Dedifferentiated amniotic fluid mesenchymal stem cell (primary cell): Measurements from ENCODE around the gene ZNF30.
"Not testable (repeated sequence)": the region's sequence is repeated elsewhere in the genome, so short reads cannot be mapped to it uniquely, and the experiment has no call there.

ENCODE experiments used
- DNase-seq: peaks from one replicate; pipeline ENCODE4 v3.0.0-alpha.2; 2016; ENCODE audit errors: extremely low spot score

Gene ZNF30

DNA sequence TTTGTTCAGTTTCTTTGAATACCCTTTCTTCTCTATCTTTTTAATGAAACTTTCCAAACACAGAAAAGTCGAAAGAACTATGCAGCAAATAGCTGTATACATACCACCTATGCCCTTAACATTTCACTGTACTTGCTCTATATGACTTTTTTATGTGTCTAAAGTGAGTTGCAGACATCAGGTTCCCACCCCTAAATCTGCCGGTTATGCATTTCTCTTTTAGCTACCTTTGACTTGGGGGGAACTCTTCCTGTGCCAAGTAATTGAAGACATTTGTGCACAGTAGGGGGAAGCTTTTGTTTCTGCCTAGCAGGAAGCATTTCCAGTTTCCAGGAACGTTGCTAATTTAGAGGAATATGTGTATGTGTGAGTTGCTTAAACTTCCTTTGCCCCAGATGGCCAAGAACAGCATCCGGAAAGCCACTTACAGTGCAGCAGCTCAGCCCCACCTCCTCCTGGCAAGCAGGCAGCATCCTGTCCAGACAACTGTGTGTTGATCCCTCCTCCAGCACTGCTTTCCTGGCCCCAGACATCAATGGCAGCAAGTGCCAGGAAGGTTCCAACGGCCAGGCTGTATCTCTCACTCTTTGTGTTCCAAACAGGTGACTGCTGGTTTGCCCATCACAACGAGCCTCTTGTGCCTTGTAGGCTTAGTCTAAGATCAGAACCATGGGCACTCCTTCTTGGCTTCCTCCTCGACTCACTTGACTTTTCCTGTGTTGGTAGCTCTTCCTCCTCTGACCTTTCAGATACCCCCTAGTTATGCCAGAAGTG is 58.7 kb downstream of the ZNF30 start:
- no peak for DNase-seq

DNA sequence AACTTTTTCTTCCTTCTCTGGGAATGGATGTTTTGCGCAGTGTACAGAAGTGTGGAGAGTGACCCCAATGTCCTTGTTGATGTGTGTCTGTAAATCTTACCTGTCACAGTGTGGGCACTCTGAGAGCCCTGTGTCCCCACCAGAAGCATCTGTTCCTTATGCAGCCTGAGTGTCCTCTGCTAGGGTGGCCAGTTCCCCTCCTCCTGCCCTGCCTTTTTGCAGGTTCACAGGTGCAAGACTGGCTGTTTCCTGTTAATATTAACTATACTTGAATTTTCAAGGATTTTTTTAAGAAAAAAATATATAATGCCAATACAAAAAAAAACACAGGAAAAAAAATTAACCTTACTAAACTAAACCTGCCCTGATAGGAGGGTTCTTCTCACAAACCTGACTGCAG is 61.4 kb downstream of the ZNF30 start:
- no peak for DNase-seq

DNA sequence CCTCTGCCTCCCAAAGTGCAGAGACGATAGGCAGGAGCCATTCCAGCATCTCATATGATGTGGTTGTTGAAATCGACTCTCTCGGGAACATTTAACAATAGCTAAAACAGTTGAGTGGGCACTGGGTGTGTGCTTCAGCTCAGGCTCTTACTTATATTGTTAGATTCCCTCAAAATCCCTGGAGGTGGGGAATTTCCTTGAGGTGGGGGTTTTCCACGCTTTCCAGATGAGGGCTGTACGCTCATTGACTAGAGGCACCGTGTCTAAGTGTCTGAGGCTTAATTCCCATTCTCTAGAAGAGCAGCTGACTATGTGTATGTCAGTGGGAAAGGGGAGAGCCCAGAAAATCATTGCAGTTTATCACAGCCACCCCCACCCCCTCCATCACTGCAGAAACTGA is 62.6 kb downstream of the ZNF30 start:
- no peak for DNase-seq

DNA sequence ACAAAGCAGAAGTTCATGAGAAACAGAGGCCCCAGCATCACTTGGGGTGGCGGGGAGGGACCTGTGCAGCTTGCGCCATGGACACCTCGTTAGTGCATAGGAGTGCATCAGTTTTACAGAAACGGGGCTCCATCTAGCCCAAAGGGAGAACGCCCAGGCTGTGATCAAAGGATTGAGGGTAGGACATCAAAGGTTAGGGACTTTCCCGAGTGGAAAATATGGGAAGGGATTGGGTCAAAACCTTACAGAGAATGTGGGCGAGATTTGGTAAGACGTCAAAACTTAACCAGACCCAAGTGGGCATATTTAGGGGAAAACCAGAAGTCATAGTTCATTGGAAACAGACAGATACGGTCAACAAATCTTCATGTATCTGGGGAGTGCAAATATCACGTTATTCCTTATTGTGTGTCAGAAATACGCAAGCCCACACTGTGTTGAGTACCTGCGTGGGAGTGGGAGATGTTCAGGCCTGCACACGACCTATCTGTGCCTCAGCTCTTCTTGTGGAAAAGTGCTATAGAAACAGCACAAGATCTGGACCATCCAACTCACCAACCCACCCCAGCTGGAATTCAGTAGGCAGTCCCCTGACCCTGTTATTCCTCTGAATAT is 64.0 kb downstream of the ZNF30 start:
- no peak for DNase-seq

DNA sequence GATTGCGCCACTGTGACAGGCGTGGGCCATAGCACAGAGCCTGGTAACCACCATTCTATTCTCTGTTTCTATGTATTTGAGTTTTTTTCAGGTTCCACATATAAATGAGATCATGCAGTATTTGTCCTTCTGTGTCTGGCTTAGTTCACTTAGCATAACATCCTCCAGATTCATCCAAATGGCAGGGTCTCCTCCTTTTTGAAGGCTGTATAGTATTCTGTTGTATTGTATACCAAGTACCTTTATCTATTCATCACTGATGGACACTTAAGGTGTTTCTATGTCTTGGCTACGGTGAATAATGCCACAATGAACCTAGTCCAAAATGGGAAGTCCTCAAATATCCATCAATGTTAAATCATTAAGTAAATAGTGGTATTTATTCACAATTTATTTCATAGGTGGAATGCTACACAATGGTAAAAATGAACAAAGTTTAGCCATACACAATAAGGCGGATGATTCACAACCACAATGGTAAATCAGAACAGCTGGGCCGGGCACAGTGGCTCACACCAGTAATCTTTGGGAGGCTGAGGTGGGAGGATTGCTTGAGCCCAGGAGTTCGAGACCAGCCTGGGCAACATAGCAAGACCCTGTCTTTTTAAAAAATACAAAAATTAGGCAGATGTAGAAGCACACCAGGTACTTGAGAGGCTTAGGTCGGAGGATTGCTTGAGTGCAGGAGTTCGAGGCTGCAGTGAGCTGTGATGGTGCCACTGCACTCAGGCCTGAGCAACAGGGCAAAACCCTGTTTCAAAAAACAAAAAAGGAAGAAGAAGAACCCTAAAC is 65.0 kb downstream of the ZNF30 start:
- DNase-seq = no peak

DNA sequence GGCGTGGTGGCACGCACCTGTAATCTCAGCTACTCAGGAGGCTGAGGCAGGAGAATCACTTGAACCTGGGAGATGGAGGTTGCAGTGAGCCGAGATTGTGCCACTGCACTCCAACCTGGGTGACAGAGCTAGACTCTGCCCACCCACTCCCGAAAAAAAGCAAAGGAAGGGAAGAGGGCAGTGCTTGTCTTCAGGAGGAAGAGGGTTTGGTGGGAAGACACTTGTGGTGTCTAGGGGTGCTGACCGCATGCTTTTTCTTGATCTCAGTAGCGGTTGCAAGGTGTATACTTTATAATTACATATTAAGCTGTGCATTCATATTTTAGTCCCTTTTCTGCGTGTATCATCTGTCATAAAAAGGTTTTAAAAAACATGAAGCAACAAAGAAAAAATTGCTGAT is 65.9 kb downstream of the ZNF30 start:
- not testable (repeated sequence) for DNase-seq

DNA sequence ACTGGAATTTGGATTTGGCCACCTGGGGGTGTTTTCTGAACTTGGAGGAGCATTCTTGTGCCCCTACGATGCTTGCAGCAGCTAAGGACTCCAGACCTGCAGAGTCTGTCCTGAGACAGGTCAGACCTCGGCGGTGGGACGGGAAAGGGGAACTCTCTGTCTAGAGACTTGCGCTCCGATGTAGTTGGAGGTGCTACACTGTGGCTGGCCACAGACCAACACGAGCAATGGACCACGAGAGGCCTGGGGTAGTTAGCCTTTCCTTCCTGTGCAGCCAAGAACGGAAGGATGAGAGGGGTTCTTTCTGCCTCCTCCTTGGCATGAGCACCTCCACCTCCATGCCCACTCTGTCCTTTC is 67.6 kb downstream of the ZNF30 start:
- no peak for DNase-seq
